Subcutaneous adipose tissue (tissue), 4 donors: ENCODE data around the gene PPIG. TPM values are rescaled to one million over a fixed set of nuclear protein-coding genes. Genes with fewer than 3 reads are reported as not detected.

ENCODE experiments used
- total RNA-seq, 4 donors: library from RNA; depleted of rRNA; stranded (reverse); fragments of >200 nt; gene quantifications; one replicate each; pipeline ENCODE4 v1.1.0, GENCODE V29; 2016
- TF ChIP-seq, protein P1 (sequence below): fragments of 450-650 bp; IDR thresholded peaks from one replicate; pipeline ENCODE4 v1.5.1; 2016; ENCODE audit warnings: low read depth, mild to moderate bottlenecking, control low read depth, antibody characterized with exemption, moderate library complexity

Gene PPIG
- total RNA-seq: 10 to 100 TPM; 38.8 to 45.0 (median 43.0) TPM

DNA sequence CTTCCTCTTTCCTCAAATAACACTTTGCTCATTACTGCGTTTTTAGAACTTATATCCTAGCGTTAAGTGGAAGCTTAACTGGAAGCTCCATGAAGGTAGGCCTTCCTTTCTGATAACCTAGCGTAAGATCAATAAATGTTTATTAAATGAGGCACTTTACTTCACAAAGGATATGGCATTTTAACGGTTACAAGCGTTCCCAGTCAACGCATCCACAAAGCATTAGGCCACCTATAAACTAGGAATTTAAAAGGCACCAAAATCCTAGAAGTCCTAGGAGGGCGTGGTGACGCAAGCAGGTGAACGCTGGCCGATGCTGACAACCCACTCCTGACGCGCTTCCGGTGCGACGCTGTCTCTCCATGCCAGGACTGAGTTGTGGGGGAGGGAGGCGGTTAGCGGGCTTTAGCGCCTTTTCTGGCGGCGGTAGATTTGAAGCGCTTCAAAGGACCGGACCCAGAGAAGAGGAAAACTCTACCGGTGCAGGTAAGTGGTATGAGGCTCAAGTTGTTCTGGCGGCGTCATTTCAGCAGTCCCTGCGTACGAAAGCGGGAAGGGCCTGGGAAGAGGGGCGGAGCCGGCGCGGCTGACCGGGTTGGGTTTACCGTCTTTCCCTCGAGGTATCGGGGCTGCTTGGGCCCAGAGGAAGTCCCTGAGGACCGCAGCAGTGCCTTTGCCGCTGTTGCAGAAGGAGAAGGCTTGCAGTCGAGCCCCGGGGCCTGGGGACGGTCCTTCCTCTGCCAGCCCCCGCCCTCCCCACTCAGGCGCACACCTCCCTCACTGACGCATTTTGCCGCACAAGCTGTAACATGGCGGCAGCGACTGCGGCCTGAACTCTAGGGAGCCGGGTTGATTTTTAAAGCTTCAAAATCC lies at the start of gene PPIG:
Gene PPIG (plus strand): TSS at position 347 of the 873 bp plus-strand sequence. CDS start 19,691 bp downstream, outside the sequence.
- TF ChIP-seq, protein P1, sequence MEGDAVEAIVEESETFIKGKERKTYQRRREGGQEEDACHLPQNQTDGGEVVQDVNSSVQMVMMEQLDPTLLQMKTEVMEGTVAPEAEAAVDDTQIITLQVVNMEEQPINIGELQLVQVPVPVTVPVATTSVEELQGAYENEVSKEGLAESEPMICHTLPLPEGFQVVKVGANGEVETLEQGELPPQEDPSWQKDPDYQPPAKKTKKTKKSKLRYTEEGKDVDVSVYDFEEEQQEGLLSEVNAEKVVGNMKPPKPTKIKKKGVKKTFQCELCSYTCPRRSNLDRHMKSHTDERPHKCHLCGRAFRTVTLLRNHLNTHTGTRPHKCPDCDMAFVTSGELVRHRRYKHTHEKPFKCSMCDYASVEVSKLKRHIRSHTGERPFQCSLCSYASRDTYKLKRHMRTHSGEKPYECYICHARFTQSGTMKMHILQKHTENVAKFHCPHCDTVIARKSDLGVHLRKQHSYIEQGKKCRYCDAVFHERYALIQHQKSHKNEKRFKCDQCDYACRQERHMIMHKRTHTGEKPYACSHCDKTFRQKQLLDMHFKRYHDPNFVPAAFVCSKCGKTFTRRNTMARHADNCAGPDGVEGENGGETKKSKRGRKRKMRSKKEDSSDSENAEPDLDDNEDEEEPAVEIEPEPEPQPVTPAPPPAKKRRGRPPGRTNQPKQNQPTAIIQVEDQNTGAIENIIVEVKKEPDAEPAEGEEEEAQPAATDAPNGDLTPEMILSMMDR: no peak

DNA sequence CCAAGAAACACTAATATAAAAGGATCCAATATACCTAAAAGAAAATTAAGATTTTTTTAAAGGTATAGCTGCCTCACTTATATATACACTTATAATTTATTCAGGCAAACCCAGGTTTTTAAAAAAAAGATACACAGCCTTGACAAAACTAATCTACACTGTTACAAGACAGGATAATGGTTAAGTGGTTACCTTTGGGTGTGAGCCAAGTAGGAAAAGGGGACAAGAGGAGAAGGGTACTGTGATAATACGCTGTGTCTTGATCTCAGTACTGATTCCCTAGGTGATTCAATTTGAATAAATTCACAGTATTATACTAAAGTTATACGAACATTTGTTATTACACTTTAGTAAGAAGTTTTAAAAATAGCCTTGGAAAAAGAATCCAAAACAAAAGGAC lies 44.0 kb upstream of the PPIG start:
- TF ChIP-seq, protein P1: no peak

DNA sequence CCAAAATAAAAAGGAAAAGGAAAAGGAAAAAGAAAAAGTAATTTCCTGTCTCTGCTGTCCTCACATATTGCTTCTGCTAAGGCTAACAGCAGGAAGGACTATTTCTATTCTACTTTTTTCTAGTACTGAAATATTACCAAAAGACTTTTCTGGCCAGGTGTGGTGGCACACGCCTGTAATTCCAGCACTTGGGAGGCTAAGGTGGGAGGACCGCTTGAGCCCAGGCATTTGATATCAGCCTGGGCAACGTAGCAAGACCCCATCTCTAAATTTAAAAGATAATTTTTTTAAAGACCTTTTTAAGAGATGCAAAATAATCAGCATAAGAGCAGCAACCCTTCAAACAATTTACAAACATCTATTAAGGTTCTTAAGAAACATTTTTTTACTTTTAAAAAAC lies 41.7 kb upstream of the PPIG start:
- TF ChIP-seq, protein P1: no peak

DNA sequence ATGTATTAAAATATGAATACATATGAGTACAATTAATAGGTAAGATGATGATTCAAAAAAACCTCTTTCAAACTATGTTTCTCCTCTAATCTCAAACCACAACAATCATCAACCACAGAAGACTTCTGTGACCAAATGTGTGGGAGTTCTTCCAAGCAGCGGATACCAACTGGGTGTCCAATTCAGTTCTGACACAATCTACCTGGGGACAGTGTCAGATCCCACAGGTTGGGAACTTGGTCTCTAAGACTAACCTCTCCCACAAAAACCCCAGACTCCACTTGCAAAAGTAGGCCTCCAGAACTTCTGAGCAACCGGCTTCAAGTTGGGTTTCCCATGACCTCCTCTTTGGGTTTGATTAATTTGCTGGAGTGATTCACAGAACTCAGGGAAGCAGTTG lies 37.4 kb upstream of the PPIG start:
- TF ChIP-seq, protein P1: no peak

DNA sequence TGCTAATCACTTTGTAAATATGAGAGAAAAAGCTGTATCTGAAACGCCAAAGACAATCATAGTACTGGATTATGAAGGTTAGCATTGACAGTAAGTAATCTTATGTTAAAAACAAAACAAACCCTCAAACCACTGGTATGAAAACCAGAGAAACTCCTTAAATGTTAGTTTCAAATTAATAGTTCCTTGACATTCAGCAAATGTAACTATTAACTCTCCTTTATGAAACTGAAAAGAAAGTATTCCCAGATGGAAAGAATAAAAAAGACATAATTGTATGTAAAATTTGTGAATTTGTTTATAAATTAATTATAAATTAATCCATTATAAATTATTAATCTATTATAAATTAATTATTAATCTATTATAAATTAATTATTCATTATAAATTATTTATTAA lies 22.8 kb upstream of the PPIG start:
- TF ChIP-seq, protein P1: no peak

DNA sequence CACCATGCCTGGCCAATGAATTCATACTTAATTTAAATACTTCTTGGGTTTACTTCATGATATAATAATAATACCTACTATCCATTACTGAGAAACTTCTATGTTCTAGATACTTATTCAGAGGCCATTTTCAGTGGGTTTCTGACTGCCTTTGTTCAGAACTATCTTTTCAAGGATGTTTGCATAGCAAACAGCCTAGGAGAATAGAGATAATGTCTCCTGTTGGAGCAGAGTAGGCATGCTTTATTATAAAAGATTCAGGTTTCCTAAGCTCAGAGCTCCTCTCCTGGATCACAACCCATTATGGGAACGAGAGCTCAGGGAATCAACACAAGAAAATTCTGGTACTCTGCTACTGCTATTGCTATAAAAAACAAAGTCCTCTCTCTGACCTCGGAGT lies 21.6 kb upstream of the PPIG start:
- TF ChIP-seq, protein P1: no peak

DNA sequence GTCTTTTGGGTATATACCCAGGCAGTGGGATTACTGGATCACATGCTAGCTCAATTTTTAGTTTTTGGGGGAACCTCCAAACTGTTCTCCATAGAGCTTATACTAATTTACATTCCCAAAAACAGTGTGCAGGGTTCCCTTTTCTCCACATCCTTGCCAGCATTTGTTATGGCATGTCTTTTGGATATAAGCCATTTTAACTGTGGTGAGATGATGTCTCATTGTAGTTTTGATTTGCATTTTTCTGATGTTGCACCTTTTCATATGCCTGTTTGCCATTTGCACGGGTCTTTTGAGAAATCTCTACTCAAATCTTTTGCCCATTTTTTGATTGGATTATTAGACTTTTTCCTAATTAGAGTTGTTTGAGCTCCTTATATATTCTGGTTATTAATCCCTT lies 18.5 kb upstream of the PPIG start:
- TF ChIP-seq, protein P1: no peak
